HG02938 (cell line): ENCODE measurements around the gene AWAT2.

Experiments
- ATAC-seq: cut with Tn5 transposase; IDR thresholded peaks from one replicate; pipeline ENCODE4 v1.9.1; 2021; ENCODE audit warnings: mild to moderate bottlenecking, moderate library complexity; ENCODE audit not compliant: unreplicated experiment

Gene AWAT2

GRCh38 chrX:70049925-70050324, at the start of gene AWAT2:
TSS of gene AWAT2 (minus strand) at chrX:70049938. CDS start at chrX:70049932, 6 bp downstream.
- ATAC-seq, result no peak

- ATAC-seq, result no peak
Observed at GRCh38 chrX:70096052-70096451, 46.3 kb upstream of the AWAT2 start.

- no peak for ATAC-seq
Observed at GRCh38 chrX:70092247-70092646, 42.5 kb upstream of the AWAT2 start.

GRCh38 chrX:70089604-70090297, 40.0 kb upstream of the AWAT2 start:
- ATAC-seq, result no peak

- no peak for ATAC-seq
Observed at GRCh38 chrX:70088751-70089150, 39.0 kb upstream of the AWAT2 start.

- ATAC-seq, result no peak
Observed at GRCh38 chrX:70087857-70088630, 38.3 kb upstream of the AWAT2 start.

- ATAC-seq, result no peak
Observed at GRCh38 chrX:70084592-70085240, 35.0 kb upstream of the AWAT2 start.

GRCh38 chrX:70082723-70083122, 33.0 kb upstream of the AWAT2 start:
- ATAC-seq, result no peak

GRCh38 chrX:70079870-70080269, 30.1 kb upstream of the AWAT2 start:
- no peak for ATAC-seq

- no peak for ATAC-seq
Observed at GRCh38 chrX:70079297-70079696, 29.6 kb upstream of the AWAT2 start.

- no peak for ATAC-seq
Observed at GRCh38 chrX:70066646-70067045, 16.9 kb upstream of the AWAT2 start.

- no peak for ATAC-seq
Observed at GRCh38 chrX:70062961-70063550, 13.3 kb upstream of the AWAT2 start.

GRCh38 chrX:70062076-70062475, 12.3 kb upstream of the AWAT2 start, which contains the start of gene OTUD6A:
TSS of gene OTUD6A (plus strand) at chrX:70062457. CDS start at chrX:70062525, 68 bp downstream.
- ATAC-seq, result no peak

GRCh38 chrX:70054391-70054790, 4.7 kb upstream of the AWAT2 start:
- no peak for ATAC-seq

- ATAC-seq, result no peak
Observed at GRCh38 chrX:70052895-70053615, 3.3 kb upstream of the AWAT2 start.

GRCh38 chrX:70049406-70049805, 332 bp downstream of the AWAT2 start:
- no peak for ATAC-seq

GRCh38 chrX:70046978-70047377, 2.8 kb downstream of the AWAT2 start:
- no peak for ATAC-seq

GRCh38 chrX:70044541-70045245, 5.0 kb downstream of the AWAT2 start:
- ATAC-seq, result no peak

- ATAC-seq, result no peak
Observed at GRCh38 chrX:70043685-70044084, 6.1 kb downstream of the AWAT2 start.
